C4-2B (cell line): ENCODE results near the gene ATP6V0E2.

Source experiments
- CTCF ChIP-seq: fragments of 450-650 bp; conservative IDR thresholded peaks from 2 replicates; pipeline ENCODE4 v1.5.1; 2017; ENCODE audit warnings: mild to moderate bottlenecking
- ZFX ChIP-seq: fragments of 450-650 bp; IDR thresholded peaks from 2 replicates; pipeline ENCODE4 v1.6.1; 2017

GRCh38 chr7:149832332-149833041 is 41.3 kb upstream of the ATP6V0E2 start:
- TF ChIP-seq CTCF (no peak), ZFX (no peak)
